K562 (cell line): Measurements from ENCODE around the gene STUM. TPM values are rescaled to one million over a fixed set of nuclear protein-coding genes. Genes with fewer than 3 reads are reported as not detected.

Source experiments
- HDAC8 ChIP-seq: fragments of 450-650 bp; IDR thresholded peaks from 2 replicates; pipeline ENCODE4 v1.6.1; 2016; ENCODE audit warnings: mild to moderate bottlenecking, missing genetic modification characterization, moderate library complexity, missing compliant biosample characterization
- L3MBTL2 ChIP-seq: fragments of 450-650 bp; IDR thresholded peaks from 2 replicates; pipeline ENCODE4 v1.6.1; 2016; ENCODE audit warnings: mild to moderate bottlenecking, moderate library complexity
- SIRT6 ChIP-seq: IDR thresholded peaks from one replicate; pipeline ENCODE4 v1.6.1; 2012; ENCODE audit warnings: low read depth, mild to moderate bottlenecking, control low read depth, inconsistent platforms, low read length, moderate library complexity
- ZFP36 ChIP-seq: fragments of 150-350 bp; IDR thresholded peaks from 2 replicates; pipeline ENCODE4 v1.6.1; 2018; ENCODE audit warnings: low read length, low read depth; ENCODE audit not compliant: partially characterized antibody
- ZNF76 ChIP-seq: fragments of 250-450 bp; sonication (Bioruptor Pico); IDR thresholded peaks from 2 replicates; pipeline ENCODE4 v1.4.0; 2020; ENCODE audit warnings: mild to moderate bottlenecking, moderate library complexity, borderline replicate concordance
- polyA plus RNA-seq, 8 experiments: library from polyadenylated mRNA; depleted of rRNA in 4 of 8; stranded (reverse) in 5 of 8; unstranded in 3 of 8; fragments of >200 nt; fragmentation: Nextera tagmentation in 2 of 8; fragmentation: Illumina TruSeq in 1 of 8; extraction: Ambion mirVana in 2 of 8; extraction: Trizol in 1 of 8; gene quantifications; 2 replicates each; pipeline versions ENCODE4 v1.2.1 to v1.2.3, GENCODE V29; 2011 to 2014; ENCODE audit warnings: inconsistent platforms in 1 of 8, missing spikeins in 1 of 8
- total RNA-seq, 7 experiments: library from RNA; depleted of rRNA in 6 of 7; stranded (reverse); fragments of >200 nt in 6 of 7; fragmentation: Illumina TruSeq in 2 of 7; extraction: Trizol in 2 of 7; gene quantifications; 2 replicates each; pipeline versions ENCODE4 v1.2.1 to v1.2.3, GENCODE V29; 2011 to 2021; ENCODE audit warnings: low replicate concordance in 1 of 7
- TF ChIP-seq, protein P1 (sequence below): fragments of 450-650 bp; IDR thresholded peaks from 2 replicates; pipeline ENCODE4 v1.6.1; 2017; ENCODE audit warnings: antibody characterized with exemption, mild to moderate bottlenecking

Gene STUM
- total and polyA plus RNA-seq, 9 of the 15 experiments (the other 6 are each of a cell fraction or from before 2014, with no cell fraction given): not detected

GRCh38 chr1:226627924-226628611, 79.5 kb downstream of the STUM start (continued):
- TF ChIP-seq, protein P1, sequence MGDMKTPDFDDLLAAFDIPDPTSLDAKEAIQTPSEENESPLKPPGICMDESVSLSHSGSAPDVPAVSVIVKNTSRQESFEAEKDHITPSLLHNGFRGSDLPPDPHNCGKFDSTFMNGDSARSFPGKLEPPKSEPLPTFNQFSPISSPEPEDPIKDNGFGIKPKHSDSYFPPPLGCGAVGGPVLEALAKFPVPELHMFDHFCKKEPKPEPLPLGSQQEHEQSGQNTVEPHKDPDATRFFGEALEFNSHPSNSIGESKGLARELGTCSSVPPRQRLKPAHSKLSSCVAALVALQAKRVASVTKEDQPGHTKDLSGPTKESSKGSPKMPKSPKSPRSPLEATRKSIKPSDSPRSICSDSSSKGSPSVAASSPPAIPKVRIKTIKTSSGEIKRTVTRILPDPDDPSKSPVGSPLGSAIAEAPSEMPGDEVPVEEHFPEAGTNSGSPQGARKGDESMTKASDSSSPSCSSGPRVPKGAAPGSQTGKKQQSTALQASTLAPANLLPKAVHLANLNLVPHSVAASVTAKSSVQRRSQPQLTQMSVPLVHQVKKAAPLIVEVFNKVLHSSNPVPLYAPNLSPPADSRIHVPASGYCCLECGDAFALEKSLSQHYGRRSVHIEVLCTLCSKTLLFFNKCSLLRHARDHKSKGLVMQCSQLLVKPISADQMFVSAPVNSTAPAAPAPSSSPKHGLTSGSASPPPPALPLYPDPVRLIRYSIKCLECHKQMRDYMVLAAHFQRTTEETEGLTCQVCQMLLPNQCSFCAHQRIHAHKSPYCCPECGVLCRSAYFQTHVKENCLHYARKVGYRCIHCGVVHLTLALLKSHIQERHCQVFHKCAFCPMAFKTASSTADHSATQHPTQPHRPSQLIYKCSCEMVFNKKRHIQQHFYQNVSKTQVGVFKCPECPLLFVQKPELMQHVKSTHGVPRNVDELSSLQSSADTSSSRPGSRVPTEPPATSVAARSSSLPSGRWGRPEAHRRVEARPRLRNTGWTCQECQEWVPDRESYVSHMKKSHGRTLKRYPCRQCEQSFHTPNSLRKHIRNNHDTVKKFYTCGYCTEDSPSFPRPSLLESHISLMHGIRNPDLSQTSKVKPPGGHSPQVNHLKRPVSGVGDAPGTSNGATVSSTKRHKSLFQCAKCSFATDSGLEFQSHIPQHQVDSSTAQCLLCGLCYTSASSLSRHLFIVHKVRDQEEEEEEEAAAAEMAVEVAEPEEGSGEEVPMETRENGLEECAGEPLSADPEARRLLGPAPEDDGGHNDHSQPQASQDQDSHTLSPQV: no peak
- TF ChIP-seq SIRT6: no peak
- TF ChIP-seq L3MBTL2: no peak
- peak; percentile 65 for TF ChIP-seq ZFP36
- TF ChIP-seq ZNF76 (CRISPR knock-in tag): no peak
- no peak for TF ChIP-seq HDAC8 (tag)
- TF ChIP-seq, all 486 proteins: peak for 3
